ENCODE measurements around the gene PRR29.

PRR29 gene

GRCh38 chr17:63998050-63998720 is at the start of gene PRR29:
Gene PRR29, plus strand, starts transcription at chr17:63998351. Its CDS starts 14 bp downstream, at chr17:63998365.
- peak; percentile 48 to 53 for DNase-seq

- no peak for DNase-seq
These were observed 49.6 kb upstream of the PRR29 start for GRCh38 chr17:63948521-63948920.

- DNase-seq = no peak
These were observed 48.4 kb upstream of the PRR29 start for GRCh38 chr17:63949576-63950250.

- DNase-seq = peak in 1 of 2 experiments; percentile 15
These were observed 46.9 kb upstream of the PRR29 start for GRCh38 chr17:63950940-63951907.

- DNase-seq = peak in 1 of 2 experiments; percentile 43
These were observed 43.6 kb upstream of the PRR29 start for GRCh38 chr17:63954402-63955063.

GRCh38 chr17:63955232-63955631 is 42.9 kb upstream of the PRR29 start:
- DNase-seq = no peak

GRCh38 chr17:63955791-63956190 is 42.4 kb upstream of the PRR29 start:
- DNase-seq = no peak

- no peak for DNase-seq
These were observed 41.7 kb upstream of the PRR29 start for GRCh38 chr17:63956296-63956920.

- DNase-seq = peak in 1 of 2 experiments; percentile 43
These were observed 38.1 kb upstream of the PRR29 start for GRCh38 chr17:63960006-63960405.

GRCh38 chr17:63960430-63960829 is 37.7 kb upstream of the PRR29 start:
- no peak for DNase-seq

- DNase-seq = no peak
These were observed 36.6 kb upstream of the PRR29 start for GRCh38 chr17:63961355-63962212.

- DNase-seq = peak in 1 of 2 experiments; percentile 32
These were observed 35.8 kb upstream of the PRR29 start for GRCh38 chr17:63962298-63962744.

GRCh38 chr17:63963123-63963522 is 35.0 kb upstream of the PRR29 start:
- no peak for DNase-seq

- no peak for DNase-seq
These were observed 31.4 kb upstream of the PRR29 start for GRCh38 chr17:63966646-63967264.

- no peak for DNase-seq
These were observed 30.2 kb upstream of the PRR29 start for GRCh38 chr17:63967953-63968352.

- DNase-seq = no peak
These were observed 28.9 kb upstream of the PRR29 start for GRCh38 chr17:63969278-63969677.

- no peak for DNase-seq
These were observed 25.4 kb upstream of the PRR29 start, which contains the start of gene SCN4A for GRCh38 chr17:63972796-63973195. Gene SCN4A, minus strand, starts transcription at chr17:63972918. Its CDS starts 77 bp downstream, at chr17:63972841.

GRCh38 chr17:63973247-63973646 is 24.9 kb upstream of the PRR29 start:
- DNase-seq = no peak

GRCh38 chr17:63973930-63974593 is 24.1 kb upstream of the PRR29 start:
- DNase-seq = no peak
